ENCODE data around the gene LTBP4.

LTBP4 gene

DNA sequence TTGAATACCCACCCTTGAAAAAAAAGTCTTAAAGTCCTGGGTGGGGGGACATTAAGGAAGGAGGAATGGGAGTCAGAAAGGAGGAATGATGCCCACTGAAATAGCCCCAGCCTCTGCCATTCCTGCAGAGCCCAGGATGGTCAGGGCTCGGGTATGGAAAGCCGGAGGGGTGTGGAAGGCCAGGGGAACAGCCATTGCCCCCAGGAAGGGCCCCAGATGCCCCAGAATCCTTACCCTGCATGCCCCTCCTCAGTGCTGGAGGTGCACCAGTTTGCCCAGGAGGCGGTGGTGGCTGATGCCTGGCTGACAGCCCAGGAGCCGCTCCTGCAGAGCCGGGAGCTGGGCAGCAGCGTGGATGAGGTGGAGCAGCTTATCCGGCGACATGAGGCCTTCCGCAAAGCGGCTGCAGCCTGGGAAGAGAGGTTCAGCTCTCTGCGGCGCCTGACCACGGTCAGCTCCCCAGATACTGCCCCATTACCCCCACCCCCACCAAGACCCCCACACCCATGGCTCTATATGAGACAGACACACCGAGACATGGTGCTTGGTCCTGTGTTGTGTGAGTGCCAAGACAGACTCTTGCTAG is 35.2 kb upstream of the LTBP4 start:
- TF ChIP-seq, protein P1, sequence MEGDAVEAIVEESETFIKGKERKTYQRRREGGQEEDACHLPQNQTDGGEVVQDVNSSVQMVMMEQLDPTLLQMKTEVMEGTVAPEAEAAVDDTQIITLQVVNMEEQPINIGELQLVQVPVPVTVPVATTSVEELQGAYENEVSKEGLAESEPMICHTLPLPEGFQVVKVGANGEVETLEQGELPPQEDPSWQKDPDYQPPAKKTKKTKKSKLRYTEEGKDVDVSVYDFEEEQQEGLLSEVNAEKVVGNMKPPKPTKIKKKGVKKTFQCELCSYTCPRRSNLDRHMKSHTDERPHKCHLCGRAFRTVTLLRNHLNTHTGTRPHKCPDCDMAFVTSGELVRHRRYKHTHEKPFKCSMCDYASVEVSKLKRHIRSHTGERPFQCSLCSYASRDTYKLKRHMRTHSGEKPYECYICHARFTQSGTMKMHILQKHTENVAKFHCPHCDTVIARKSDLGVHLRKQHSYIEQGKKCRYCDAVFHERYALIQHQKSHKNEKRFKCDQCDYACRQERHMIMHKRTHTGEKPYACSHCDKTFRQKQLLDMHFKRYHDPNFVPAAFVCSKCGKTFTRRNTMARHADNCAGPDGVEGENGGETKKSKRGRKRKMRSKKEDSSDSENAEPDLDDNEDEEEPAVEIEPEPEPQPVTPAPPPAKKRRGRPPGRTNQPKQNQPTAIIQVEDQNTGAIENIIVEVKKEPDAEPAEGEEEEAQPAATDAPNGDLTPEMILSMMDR (IDR thresholded peaks at IDR 0.05; ENCODE audit: low read depth, low read length, missing control alignments), result no peak
- no peak overlapping the region for H3K4me3 ChIP-seq (ENCODE audit: low read depth, low read length)
- H3K36me3 ChIP-seq (replicated peaks), result no peaks in the 10 kb centered on the region
- H3K27ac ChIP-seq, result no peak overlapping the region
- DNase-seq, result no peak
- in situ Hi-C loops (cut with HindIII; ENCODE audit: low pct_ligation_motif_present, low sequenced_read_pairs), result no loop called here
- H3K27me3 ChIP-seq (replicated peaks), result peaks cover 16% of the 10 kb centered on the region

DNA sequence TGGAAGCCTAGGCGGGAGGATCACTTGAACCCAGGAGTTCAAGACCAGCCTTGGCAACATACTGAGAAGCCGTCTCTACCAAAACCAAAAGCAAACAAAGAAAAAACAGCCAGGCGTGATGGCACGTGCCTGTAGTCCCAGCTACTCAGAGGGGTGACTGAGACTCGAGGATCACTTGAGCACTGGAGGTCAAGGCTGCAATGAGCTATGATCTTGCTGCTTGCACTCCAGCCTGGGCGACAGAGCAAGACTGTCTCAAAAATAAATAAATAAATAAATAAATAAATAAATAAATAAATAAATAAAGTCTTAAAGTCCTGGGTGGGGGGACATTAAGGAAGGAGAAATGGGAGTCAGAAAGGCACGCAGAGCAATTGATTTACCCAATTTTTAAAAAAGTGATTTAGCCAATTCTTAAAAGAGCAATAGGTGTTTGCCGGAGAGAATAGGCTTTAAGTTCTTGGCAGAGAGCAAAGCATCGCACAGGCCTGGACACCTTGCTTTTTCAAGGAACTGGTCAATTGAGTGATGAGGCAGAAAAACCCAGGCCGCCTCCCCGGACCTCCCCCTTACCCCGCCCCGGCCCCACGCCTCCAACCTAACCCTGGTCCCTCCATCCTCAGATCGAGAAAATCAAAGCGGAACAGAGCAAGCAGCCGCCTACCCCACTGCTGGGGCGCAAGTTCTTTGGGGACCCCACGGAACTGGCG is 34.0 kb upstream of the LTBP4 start:
- H3K4me3 ChIP-seq (ENCODE audit: low read depth, low read length), result peak overlapping the region; percentile 34
- H3K27me3 ChIP-seq (replicated peaks), result peaks cover 16% of the 10 kb centered on the region

DNA sequence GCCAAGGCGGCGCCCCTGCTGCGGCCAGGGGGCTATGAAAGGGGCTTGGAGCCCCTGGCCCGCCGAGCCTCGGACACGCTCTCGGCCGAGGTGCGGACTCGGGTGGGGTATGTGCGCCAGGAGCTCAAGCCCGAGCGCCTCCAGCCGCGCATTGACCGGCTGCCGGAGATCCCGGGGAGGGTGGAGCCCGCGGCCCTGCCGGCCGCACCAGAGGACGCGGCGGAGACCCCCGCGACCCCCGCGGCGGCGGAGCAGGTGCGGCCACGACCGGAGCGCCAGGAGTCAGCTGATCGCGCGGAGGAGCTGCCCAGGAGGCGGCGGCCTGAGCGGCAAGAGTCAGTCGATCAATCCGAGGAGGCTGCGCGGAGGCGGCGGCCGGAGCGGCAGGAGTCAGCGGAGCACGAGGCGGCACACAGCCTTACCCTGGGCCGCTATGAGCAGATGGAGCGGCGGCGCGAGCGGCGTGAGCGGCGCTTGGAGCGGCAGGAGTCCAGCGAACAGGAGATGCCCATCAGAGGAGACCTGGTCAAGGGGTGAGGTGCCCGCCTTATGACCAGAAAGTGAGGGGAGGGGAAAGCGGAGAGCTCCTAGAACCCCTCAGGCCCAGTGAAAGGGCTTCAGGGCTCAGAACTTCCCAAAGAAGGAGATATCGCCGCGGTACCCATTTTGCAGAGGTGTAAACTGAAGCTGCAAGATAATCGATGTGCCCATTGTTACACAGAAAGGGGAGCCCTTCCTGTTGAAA is 33.2 kb upstream of the LTBP4 start:
- peak overlapping the region; percentile 34 for H3K4me3 ChIP-seq (ENCODE audit: low read depth, low read length)
- peaks cover 16% of the 10 kb centered on the region for H3K27me3 ChIP-seq (replicated peaks)
- TF ChIP-seq, protein P1 (IDR thresholded peaks at IDR 0.05; ENCODE audit: low read depth, low read length, missing control alignments), result no peak
- DNase-seq, result no peak
- no peaks in the 10 kb centered on the region for H3K36me3 ChIP-seq (replicated peaks)
- H3K27ac ChIP-seq, result no peak overlapping the region
- in situ Hi-C loops (cut with HindIII; ENCODE audit: low pct_ligation_motif_present, low sequenced_read_pairs), result no loop called here

More for the DNA sequence above, 34.0 kb upstream of the LTBP4 start:
- in situ Hi-C loops (cut with HindIII; ENCODE audit: low pct_ligation_motif_present, low sequenced_read_pairs), result no loop called here
- no peak for DNase-seq
- Histone ChIP-seq H3K36me3 (replicated peaks) (no peaks in the 10 kb centered on the region), H3K27ac (no peak overlapping the region)
- TF ChIP-seq, protein P1 (IDR thresholded peaks at IDR 0.05; ENCODE audit: low read depth, low read length, missing control alignments), result no peak

DNA sequence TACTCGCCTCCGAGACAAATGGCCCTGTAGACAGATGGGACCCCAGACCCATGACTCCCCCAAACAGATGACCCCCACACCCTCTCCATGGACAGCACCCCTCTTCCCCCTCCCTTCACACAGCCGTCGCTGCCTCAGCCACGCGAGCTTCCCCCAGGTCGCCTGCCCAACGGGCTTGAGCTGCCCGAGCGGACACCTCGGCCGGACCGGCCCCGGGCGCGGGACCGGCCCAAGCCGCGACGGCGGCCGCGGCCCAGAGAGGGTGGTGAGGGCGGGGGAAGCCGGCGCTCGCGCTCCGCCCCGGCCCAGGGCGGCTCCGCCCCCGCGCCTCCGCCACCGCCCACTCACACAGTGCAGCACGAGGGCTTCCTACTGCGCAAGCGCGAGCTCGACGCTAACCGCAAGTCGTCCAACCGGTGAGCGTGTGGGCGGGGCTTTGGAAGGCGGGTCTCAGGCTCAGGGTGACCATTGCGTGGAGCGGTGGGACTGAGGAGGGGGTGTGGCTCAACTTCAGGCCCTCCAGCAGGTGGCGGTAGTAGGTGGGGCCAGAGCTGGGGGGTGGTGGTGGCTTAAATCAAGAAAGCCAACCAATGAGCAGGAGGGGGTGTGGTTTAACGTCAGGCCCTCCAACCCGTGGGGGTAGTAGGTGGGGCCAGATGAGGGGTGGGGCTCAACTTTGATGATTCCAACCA is 30.7 kb upstream of the LTBP4 start:
- H3K36me3 ChIP-seq (replicated peaks), result no peaks in the 10 kb centered on the region
- TF ChIP-seq, protein P1 (IDR thresholded peaks at IDR 0.05; ENCODE audit: low read depth, low read length, missing control alignments), result peak; percentile 73
- peak overlapping the region; percentile 77 for H3K27ac ChIP-seq
- peak; percentile 100 for DNase-seq
- H3K27me3 ChIP-seq (replicated peaks), result peaks cover 16% of the 10 kb centered on the region
- H3K4me3 ChIP-seq (ENCODE audit: low read depth, low read length), result peak overlapping the region; percentile 62
- in situ Hi-C loops (cut with HindIII; ENCODE audit: low pct_ligation_motif_present, low sequenced_read_pairs), result no loop called here

DNA sequence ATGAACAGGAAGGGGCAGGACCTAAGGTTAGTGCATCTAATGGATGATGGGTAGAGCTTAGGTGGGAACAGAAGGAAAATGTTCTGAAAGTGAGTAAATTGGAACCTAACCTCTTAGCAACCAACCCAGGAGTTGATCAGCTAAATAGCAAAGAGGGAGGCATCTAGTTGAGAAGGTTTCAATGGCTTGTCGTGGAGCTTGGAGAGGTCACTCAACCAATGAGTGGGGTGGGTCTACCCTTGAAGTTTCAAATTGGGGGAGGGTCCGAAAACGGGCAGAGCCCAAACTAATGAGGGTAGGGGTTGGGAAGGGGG is 30.2 kb upstream of the LTBP4 start:
- in situ Hi-C loops (cut with HindIII; ENCODE audit: low pct_ligation_motif_present, low sequenced_read_pairs), result no loop called here
- Histone ChIP-seq H3K27ac (no peak overlapping the region), H3K4me3 (ENCODE audit: low read depth, low read length) (no peak overlapping the region)

More for the DNA sequence above, 30.2 kb upstream of the LTBP4 start:
- TF ChIP-seq, protein P1 (IDR thresholded peaks at IDR 0.05; ENCODE audit: low read depth, low read length, missing control alignments), result no peak
- Histone ChIP-seq H3K27me3 (replicated peaks) (peaks cover 16% of the 10 kb centered on the region), H3K36me3 (replicated peaks) (no peaks in the 10 kb centered on the region)
- no peak for DNase-seq
